Measurements from ENCODE around the gene AQP12A.
"Not testable (repeated sequence)": the region's sequence is repeated elsewhere in the genome, so short reads cannot be mapped to it uniquely, and the experiment has no call there.

AQP12A gene

DNA sequence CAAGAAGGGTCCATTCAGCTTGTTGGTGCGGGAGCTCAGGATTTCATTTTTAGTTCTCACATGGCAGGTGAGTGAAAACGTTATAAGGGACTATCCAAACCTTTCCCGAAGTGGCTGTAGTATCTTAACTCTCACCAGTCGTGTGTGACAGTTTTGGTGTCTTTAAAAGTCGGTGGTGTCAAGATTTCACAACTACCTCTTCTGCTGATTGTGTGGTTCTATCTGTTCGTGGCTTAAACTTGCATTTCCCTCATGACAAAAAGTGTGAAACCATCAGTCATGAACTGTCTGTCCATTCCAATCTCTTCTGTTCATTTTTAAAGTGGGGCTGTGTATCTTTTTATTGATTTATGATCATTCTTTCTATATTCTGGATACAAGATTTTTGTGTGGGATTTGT lies 5.2 kb upstream of the AQP12A start:
- DNase-seq (ENCODE audit: low read depth in 3 of 3, low spot score in 1 of 3), result no peak

DNA sequence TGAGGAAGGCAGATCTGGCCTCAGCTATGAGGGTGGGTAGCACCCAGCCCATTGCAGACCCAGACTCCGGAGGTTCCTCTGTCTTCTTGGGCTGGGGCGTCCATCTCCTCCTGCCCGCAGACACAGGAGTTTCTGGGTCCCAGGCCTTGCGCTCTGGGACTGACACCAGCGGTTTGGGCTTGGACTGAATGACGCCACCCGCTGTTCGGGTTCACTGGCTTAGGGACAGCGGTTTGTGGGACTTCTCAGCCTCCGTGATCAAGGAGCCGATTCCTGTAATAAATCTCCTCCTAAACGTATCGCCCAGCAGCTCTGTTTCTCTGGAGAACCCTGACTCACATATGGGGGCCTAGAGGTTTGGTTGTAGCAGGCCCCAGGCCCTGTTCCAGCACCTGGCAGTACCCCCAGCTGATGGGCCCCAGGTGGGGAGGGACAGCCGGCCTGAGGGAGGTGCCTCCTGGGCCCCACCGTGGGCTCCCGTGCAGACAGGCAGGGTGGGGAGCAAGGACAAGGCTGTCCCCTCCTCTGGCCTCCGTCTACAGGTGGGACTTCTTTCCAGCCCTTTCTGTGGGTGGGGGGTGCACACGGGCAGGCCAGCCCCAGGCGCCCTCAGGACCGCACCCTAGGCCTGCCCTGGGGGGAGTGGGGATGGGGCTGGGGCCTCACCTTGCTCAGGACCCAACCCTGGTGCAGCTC lies 4.5 kb upstream of the AQP12A start:
- no peak for DNase-seq (ENCODE audit: low read depth in 3 of 3, low spot score in 1 of 3)

DNA sequence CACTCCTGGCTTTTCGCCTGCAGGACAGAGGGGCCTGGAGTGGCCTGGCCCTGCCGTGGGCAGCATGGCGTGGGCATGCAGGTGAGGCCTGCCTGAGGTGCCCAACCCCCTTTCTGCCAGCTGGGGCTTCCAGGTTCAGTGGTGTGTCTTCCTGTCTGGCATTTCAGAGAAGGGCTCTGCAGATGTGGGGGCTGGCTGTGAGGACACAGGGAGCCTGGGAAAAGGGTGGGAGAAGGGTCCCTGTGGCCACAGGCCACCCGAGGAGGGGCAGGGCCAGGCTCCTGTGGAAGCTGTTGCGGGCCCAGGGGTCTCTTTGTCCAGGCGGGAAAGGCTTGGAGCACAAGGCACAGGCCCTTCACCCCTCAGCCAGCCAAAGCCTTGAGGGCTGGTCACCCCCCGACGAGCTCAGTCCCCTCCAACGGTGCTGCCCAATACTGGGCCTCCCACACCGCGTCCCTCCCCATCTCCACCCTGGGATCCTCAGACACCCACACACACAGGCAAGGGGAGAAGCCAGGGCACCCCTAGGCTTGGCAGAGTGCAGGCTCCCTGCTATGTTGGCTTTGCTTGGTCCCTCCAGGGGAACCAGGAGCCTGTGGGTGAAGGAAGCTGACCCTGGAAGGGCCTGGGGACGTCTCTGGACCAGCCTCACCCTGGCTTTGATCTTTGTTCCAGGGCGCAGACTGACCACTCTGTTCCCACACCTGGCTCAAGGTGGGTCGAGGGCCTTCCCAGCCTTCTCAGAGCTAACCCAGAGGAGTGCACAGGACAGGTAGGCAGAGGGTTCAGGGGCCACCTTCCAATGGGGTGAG lies 3.7 kb upstream of the AQP12A start:
- DNase-seq (ENCODE audit: low read depth in 3 of 3, low spot score in 1 of 3), result no peak

DNA sequence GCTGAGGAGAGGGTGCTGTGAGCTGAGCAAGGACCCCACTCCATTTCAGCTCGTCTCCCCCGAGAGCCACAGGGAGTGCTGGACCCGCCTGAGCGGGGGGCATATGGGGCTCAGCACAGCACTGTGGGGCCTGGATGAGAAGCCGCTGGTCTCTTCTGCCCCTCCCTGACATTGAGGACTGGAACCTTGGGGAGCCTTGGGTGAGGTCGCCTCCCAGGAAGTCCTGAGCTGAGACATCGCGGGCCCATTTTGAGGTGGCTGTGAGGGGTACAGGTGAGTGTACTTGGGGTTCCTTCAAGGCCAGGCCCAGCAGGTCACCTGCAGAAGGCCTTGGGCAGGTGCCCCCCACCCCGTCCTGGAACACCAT lies 3.1 kb upstream of the AQP12A start:
- no peak for DNase-seq (ENCODE audit: low read depth in 3 of 3, low spot score in 1 of 3)

DNA sequence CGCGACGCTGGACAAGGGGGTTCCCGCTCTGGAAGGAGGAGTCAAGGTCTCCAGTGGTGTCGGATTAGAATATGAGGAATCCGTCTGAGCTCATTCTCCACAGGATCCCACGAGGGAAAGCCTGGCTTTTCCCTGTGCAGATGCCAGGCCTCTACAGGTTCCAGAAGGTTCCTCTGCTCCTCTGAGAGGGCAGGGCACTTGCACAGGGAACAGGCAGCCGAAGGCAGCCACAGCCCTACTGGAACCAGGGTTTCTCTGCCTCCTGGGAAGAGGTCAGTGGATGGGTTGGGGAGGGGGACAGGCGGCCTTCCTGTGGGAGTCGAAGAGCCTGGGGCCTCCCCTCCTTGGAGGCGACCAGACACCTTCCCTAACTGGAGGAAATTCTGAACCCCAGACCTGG lies 1.7 kb upstream of the AQP12A start:
- no peak for DNase-seq (ENCODE audit: low read depth in 3 of 3, low spot score in 1 of 3)

DNA sequence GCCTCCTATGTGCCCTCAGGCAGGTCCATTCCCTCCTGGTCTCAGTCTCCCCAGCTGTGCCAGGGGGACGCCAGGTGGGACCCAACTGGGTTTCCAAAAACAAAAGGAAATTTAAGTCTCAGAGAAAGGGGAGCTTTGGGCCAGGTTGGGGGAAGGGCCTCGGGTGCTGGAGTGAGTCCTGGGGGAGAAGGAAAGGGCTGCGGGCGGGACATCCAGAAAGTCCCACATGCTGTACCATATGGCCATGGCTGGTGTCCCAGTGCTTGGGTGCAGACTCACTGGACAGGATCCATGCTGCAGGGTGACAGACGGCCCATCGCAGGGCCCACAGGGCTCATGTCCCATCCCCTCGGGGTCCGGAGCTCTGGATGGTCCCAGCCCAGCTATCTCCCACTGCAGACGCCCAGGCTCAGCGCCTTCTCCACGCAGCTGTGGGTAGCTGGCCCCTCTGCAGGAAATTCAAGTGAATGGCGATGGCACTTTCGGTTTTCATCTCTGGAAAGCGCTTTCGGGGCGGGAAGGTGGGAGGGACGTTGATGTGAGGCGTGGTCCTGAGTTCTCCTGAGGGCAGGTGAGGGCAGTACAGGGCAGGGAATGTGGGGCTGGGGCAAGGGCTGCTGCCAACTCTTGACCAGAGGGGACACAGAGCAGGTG lies 1.1 kb upstream of the AQP12A start:
- not testable (repeated sequence) for DNase-seq (ENCODE audit: low read depth in 3 of 3, low spot score in 1 of 3)

DNA sequence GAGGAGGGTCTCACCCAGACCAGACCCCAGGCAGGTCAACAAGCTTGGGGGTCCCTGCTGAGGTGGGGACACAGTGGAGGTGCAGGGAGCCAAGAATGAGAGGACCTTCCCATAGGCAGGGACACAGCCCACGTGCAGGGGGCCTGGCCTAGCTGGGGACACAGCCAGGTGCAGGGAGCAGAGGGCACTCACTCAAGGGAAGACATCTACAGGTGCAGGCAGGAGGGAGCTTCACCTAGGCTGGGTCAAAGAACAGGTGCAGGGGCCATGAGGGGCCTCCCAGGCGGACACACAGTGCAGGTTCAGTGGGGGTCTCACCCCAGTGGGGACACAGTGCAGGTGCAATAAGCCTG lies 615 bp upstream of the AQP12A start:
- not testable (repeated sequence) for DNase-seq (ENCODE audit: low read depth in 3 of 3, low spot score in 1 of 3)

DNA sequence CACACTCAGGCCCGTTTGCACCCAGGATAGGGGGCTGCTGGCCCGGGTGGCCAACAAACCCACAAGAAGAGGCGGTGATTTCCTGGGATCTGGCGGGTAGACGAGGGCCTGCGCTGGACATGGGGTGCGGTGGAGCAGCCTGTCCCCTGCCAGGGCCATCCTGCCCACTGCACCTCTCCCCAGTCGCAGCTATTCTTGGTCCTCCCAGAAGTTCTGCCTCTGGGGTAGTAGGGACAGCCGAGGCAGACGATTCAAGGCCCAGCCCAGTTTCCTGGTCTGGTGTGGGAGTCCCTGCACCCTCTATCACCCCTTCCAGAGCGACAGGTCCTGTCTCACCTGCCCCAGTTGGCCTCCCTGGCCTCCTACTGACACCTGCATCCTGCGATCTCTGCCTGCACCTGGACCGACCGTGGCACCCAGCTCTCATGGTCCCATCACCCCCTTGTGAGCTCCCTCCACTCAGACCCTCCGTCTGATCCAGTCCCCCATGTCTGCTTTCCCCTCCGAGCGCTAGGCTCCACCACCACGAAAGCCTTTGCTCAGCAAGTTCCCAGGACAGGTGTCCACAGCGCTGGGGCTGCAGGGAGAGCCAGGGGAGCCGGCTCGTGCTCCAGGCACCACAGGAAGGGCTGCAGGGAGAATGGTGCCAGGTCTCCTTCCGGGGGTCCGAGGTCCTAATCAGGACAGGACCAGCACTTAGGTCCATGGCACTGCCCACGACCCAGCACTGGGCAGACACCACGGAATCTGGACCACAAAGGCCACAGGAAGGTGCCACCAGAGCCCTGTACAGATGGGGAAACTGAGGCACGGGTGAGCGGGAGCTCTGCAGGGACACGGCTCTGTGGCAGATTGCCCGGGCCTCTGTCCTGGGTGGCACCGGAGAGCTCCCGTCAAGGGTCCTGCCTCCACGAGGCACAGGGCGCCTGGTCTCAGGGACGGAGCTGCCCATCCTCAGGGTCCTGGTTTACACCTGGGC lies 1.2 kb downstream of the AQP12A start:
- DNase-seq (ENCODE audit: low read depth in 3 of 3, low spot score in 1 of 3), result not testable (repeated sequence)

DNA sequence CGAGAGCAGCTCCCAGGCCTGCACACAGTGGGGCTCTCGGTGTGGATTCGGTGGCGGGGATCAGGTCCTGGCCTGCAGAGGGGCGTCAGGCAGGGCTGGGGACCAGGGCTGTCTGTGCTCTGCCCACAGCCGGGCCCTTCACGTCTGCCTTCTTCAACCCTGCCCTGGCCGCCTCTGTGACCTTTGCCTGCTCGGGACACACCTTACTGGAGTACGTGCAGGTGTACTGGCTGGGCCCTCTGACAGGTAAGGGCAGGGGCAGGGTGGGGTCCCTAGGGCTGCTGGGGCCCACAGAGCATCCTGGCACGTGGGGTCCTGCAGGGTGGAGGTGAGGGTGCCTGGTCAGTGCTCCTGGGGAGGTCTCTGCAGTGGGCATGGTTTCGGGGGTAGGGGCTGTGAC lies 2.6 kb downstream of the AQP12A start:
- not testable (repeated sequence) for DNase-seq (ENCODE audit: low read depth in 3 of 3, low spot score in 1 of 3)

DNA sequence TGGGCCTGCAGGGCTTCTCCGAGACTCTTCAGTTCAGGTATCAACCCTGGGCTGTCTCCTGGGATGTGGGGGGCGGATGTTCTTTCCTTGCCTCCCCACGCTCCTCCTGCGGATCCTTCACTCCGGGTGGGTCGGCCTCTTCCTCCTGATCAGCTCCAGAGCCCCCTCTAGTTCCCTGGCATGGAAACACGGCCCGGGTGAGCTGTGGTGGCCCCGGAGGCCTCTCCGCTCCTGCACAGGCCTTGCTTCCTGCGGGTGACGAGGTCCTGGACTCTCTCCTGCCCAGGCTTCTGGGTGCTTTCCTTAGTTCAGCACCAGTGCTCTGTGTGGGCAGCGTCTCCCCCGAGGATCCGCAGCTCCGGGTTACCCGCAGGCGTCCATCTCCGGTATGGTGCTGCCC lies 3.9 kb downstream of the AQP12A start:
- DNase-seq (ENCODE audit: low read depth in 3 of 3, low spot score in 1 of 3), result not testable (repeated sequence)

DNA sequence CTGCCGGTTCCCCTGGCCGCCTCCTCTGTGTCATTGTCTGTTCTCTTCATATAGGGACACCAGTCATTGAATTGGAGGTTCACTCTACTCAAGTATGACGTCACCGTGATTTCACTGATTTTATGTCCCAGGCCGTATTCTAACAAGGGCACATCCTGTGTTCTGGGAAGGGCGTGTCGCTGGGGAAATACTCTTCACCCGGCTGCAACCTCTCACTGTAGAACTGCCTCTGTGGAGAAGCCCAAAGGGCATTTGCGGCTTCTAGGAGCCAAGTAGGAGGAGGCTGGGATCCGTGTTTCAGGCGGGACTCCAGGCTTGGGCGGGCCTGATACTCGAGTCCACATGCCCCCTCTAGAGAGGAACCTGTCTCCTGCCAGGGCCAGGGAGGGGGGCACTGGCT lies 4.8 kb downstream of the AQP12A start:
- DNase-seq (ENCODE audit: low read depth in 3 of 3, low spot score in 1 of 3), result not testable (repeated sequence)

DNA sequence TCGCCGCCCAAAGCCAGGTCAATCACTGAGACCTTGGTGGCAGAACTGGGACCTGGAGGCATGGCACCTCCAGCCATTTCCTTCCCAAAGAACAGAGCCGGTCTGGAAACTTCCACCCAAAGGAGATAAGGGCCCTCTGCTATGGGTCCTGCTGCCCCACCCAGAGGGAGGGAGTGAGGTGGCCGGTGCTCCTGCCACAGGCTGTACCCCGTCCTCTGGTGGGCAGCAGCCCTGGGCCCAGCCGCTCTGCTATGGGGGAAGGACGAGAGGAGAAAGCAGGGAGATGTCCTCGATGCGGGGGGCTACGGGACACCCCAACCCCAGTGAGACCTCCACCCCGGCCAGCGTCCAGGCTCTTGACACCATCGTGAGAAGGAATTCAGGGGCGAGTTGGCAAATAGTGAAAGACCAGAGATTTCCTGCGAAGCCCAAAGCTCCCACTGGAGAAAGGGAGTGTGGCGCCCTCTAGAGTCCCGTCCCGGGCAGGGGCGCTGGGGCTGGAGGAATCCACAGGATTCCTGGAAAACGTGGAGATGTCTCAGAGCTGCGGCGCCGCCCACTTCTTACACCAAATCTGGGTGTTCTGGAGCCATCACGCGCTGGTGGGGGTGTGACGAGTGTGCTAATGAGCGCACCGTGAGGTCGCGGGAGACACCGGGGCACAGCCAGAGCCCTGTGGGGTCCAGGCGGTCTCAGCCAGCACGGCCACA lies 7.3 kb downstream of the AQP12A start:
- DNase-seq (ENCODE audit: low read depth in 3 of 3, low spot score in 1 of 3), result not testable (repeated sequence)

DNA sequence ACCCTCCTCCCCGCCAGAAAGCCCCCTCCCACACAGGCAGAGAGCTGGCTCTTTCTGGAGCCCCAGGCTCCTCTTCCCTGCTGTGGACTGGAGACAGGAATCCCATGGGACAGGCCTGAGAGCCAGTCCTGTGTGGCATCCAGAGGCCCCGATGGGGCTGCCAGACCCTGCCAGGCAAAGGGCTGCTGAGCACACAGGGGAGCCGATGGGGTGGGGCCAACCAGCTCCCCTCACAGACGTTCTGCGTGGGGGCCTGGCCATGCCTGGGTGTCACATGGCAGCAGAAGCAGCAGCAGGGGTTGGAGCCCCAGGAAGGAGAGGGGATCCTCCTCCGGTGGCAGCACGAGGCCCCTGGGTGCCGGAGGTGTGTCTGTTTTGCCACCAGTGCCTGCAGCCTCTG lies 8.2 kb downstream of the AQP12A start:
- not testable (repeated sequence) for DNase-seq (ENCODE audit: low read depth in 3 of 3, low spot score in 1 of 3)

DNA sequence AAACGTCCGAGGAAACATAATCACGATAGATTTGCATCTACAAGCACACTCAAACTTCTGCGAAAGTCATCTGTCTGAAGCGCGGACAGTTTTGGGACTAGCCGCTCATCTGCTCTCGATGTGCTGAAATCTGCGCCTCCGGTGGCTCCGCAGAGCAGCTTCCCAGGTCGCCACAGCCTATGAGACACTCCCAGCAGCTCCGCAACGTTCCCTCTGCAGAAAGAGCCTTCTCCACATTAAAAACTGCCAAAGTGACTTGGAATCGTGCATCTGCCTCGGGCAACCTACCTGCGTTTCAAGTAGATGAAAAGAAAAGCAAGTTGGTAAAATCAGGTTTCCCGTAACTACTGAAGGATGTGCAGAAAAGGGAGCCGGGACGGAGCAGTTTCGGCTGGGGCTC lies 8.9 kb downstream of the AQP12A start:
- not testable (repeated sequence) for DNase-seq (ENCODE audit: low read depth in 3 of 3, low spot score in 1 of 3)

DNA sequence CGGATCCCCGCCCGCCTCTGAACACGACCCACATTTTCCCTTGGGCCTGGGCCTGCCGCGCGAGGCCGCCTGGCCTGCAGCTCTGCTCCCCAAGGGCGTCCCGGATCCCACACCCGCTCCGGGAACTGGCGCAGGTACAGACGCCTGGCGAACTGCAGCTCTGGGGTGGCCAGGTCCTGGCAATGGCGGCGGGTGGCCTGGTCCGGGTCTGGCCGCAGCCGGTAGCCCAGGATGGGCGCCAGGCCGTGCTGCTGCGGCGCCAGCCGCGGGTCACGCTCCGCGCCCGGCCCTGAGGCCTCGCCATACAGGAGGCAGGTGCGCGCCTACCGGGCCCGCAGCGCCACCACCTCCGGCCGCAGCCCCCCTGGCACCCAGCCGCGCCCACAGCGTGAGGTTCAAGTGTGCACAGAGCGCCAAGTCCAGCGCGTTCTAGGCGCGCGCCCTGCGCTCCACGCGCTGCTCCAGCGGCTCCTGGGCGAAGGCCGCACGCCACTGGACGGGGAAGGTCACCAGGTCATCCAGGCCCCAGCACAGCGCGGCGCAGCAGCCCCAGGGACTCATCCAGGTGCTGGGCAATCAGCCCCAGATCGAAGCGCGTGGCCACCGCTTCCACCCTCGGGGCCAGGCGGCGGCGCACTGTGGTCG lies 9.5 kb downstream of the AQP12A start:
- no peak for DNase-seq (ENCODE audit: low read depth in 3 of 3, low spot score in 1 of 3)

DNA sequence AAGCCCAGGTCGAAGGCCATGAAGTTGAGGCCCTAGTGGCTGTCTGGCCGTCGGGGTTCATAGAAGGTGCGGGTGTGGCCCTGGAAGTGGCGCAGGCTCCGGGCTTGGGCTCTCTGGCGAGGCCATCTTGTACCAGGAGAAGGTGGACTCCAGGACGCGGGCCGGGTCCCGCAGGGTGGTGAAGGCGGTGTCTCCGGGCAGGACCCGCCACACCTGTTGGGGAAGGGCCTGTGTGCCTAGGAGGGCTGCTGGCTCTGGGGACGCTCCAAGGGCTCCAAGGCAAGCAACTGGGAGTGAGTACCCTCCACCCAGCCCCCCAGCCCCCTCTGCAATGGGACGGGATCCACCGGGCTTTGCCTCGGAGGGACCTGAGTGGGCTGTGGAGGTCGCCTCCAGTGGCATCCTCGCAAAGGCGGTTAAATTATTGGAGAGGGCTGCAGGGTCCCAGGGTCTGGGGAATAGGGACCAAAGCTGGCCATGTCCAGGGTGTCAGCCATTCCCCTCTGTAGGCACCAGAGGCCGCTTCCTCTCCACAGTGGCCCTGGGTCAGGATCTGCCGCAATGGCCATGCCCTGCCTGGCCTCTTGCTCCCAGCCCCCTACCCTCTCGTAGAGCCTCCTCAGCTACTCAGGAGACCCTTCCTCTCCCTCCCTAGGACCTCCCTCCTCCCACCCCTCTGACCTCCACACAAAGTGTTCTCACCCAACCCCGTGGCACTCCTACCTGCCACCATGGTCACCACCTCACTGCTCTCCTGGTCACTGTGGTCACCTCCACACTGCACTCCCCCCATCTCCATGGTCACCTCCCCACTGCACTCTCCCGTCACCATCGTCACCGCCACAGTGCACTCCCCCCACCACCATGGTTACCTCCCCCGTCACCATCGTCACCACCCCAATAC lies 10.3 kb downstream of the AQP12A start:
- DNase-seq (ENCODE audit: low read depth in 3 of 3, low spot score in 1 of 3), result no peak

DNA sequence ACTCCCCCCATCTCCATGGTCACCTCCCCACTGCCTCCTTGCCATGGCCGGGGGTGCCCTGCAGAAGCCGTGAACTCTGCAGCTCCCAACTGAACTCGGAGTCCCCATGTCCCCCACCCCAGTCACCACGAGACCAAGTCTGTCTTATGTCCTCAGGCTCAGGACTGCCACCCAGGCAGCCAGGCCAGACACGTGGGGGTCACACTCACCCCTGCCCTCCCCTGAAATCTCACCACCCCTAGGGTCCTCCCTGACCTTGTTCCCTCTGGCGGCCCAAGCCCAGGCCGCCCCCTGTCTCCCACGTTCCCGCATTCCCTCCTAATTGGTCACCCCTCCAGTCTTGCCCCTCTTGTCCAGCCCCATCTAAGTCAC lies 11.0 kb downstream of the AQP12A start:
- no peak for DNase-seq (ENCODE audit: low read depth in 3 of 3, low spot score in 1 of 3)

DNA sequence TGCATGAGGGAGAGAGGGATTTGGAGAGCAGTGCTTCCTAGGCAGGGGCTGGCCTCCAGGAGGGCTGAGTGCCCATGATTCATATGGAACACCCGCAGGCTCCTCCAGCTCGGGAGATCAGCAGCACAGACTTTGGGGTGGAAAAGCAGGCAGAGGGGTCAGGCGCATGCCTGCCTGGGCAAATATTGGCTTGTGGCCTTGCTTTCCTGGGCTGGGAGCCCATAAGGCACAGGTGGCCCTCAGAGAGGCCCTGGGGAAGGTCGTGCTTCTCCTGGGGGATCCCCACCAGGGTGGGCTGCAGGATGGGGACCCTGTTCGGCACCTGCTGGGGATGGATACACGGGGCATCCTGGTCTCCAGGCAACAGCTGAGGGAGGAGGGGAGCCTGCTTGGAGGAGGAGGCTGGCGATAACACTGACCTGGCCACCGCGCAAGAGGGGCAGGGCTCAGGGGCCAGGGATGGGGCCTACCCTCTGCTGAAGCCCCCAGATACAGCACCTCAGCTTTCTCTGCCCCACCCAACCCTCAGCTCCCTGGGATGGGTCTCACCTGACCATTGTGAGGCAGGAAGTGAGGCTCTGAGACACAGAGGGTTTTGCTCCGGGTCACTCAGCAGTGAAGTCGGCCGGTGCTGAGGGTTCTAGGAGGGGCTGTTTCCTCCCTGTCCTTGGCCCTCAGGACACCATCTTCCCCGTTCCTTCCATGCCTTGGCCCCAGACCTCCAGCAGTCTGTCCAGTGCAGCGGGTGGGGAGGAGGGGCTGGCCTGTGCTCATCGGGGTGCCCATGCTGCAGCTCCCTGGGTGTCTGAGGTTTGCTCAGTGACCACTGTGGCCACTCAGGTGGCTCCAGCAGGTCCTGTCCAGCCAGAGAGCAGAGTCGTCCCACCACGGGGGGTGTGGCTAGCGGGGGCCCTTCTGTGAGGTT lies 12.0 kb downstream of the AQP12A start:
- DNase-seq (ENCODE audit: low read depth in 3 of 3, low spot score in 1 of 3), result no peak

Measured in stimulated activated CD4-positive, alpha-beta T cell treated with anti-CD3 and anti-CD28 coated beads, TNF-alpha, amount 100 ng/mL, for 1 hour (primary cell).